Kidney (tissue), 14 donors: ENCODE results near the gene CASP2. TPM values are rescaled to one million over a fixed set of nuclear protein-coding genes. Genes with fewer than 3 reads are reported as not detected.

Source experiments
- DNase-seq, 5 donors: peaks; one replicate each; pipeline ENCODE4 v3.0.0-alpha.2; 2013 to 2020
- FAIRE-seq: peaks from 2 replicates; lab custom pipeline; 2012; peaks lifted over from hg19 to GRCh38; lab: Jason Lieb, UNC
- H3K27ac ChIP-seq, 2 donors: one replicate each; pipeline ENCODE4 v1.7.0; 2013; ENCODE audit warnings: low read depth in 2 of 2, low read length in 2 of 2, inconsistent platforms in 1 of 2
- H3K27me3 ChIP-seq: one replicate; pipeline ENCODE4 v1.7.1; 2013; ENCODE audit warnings: low read length, inconsistent platforms; ENCODE audit not compliant: control insufficient read depth, insufficient read depth
- H3K36me3 ChIP-seq, 3 donors: one replicate each; pipeline versions ENCODE4 v1.7.0 to v1.7.1; 2013; ENCODE audit warnings: low read length in 3 of 3, control low read depth in 1 of 3, inconsistent platforms in 1 of 3; ENCODE audit not compliant: insufficient read depth in 3 of 3, control insufficient read depth in 2 of 3
- H3K4me1 ChIP-seq, 3 donors: one replicate each; pipeline versions ENCODE4 v1.7.0 to v1.7.1; 2013; ENCODE audit warnings: low read length in 3 of 3, inconsistent platforms in 1 of 3, low read depth in 1 of 3; ENCODE audit not compliant: control insufficient read depth in 2 of 3, insufficient read depth in 2 of 3
- H3K4me3 ChIP-seq, 3 donors: one replicate each; pipeline versions ENCODE4 v1.7.0 to v1.8.1; 2013; ENCODE audit warnings: low read length in 3 of 3, control low read depth in 1 of 3, inconsistent platforms in 1 of 3
- H3K9ac ChIP-seq, 3 donors: one replicate each; pipeline versions ENCODE4 v1.7.0 to v1.7.1; 2013; ENCODE audit warnings: low read length in 3 of 3, control low read depth in 1 of 3, inconsistent platforms in 1 of 3
- H3K9me3 ChIP-seq, 3 donors: one replicate each; pipeline versions ENCODE4 v1.7.0 to v1.7.1; 2013; ENCODE audit warnings: low read length in 3 of 3, control low read depth in 1 of 3, inconsistent platforms in 1 of 3; ENCODE audit not compliant: control insufficient read depth in 2 of 3, insufficient read depth in 1 of 3
- intact Hi-C: fragments of 100-400 bp; cut with DNase I; formaldehyde crosslinking; loops from one replicate; pipeline ENCODE4 v1.11.1; 2022
- polyA plus RNA-seq: library from polyadenylated mRNA; stranded (reverse); fragments of 350-450 nt; fragmentation: Illumina TruSeq; extraction: RNeasy Lipid Tissue Mini Kit (QIAGEN cat#74804); gene quantifications from one replicate; pipeline ENCODE4 v1.2.3, GENCODE V29; 2014; ENCODE audit warnings: low read depth, low replicate concordance; ENCODE audit not compliant: insufficient read depth
- total RNA-seq: library from RNA; stranded (reverse); fragmentation: NEBNext Ultra II Directional; extraction: Animal tissue kit (Norgen Biotek cat#: 25700); gene quantifications from one replicate; pipeline ENCODE4 v1.2.1, GENCODE V29; 2021
- TF ChIP-seq, protein P1 (sequence below): IDR thresholded peaks from 3 replicates; pipeline ENCODE4 v1.5.1; 2012; ENCODE audit warnings: mild to moderate bottlenecking, moderate library complexity, borderline replicate concordance; ENCODE audit not compliant: insufficient read depth; ENCODE audit errors: extremely low read depth
- donor health status: control.
- donor health status: control.
- donor health status: control.
- donor health status: control.
- donor health status: control.
- donor health status: DM: yes; HTN: yes; CAD: no.
- donor health status: Normal renal cell carcinoma (clear cell type).

CASP2 gene
- total and polyA plus RNA-seq, 2 donors from 2014 or later, result 6.6 to 36.2 TPM

- TF ChIP-seq, protein P1, sequence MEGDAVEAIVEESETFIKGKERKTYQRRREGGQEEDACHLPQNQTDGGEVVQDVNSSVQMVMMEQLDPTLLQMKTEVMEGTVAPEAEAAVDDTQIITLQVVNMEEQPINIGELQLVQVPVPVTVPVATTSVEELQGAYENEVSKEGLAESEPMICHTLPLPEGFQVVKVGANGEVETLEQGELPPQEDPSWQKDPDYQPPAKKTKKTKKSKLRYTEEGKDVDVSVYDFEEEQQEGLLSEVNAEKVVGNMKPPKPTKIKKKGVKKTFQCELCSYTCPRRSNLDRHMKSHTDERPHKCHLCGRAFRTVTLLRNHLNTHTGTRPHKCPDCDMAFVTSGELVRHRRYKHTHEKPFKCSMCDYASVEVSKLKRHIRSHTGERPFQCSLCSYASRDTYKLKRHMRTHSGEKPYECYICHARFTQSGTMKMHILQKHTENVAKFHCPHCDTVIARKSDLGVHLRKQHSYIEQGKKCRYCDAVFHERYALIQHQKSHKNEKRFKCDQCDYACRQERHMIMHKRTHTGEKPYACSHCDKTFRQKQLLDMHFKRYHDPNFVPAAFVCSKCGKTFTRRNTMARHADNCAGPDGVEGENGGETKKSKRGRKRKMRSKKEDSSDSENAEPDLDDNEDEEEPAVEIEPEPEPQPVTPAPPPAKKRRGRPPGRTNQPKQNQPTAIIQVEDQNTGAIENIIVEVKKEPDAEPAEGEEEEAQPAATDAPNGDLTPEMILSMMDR, result no peak
- no peak overlapping the region for H3K27ac ChIP-seq
- H3K4me1 ChIP-seq, result peaks cover 0 to 2% (median 0%) of the 10 kb centered on the region in 3 donors
- DNase-seq (no peak), FAIRE-seq (no peak)
- H3K4me3 ChIP-seq, result no peak overlapping the region
- H3K27me3 ChIP-seq, result no peaks in the 10 kb centered on the region
- H3K9me3 ChIP-seq, result no peaks in the 10 kb centered on the region
- H3K9ac ChIP-seq, result no peak overlapping the region
- H3K36me3 ChIP-seq, result no peaks in the 10 kb centered on the region
- intact Hi-C loops, result no loop called here
Observed at GRCh38 chr7:143327903-143328302, 39.8 kb downstream of the CASP2 start.

- TF ChIP-seq, protein P1, result no peak
- Histone ChIP-seq H3K4me3 (no peak overlapping the region), H3K36me3 (no peaks in the 10 kb centered on the region), H3K27me3 (no peaks in the 10 kb centered on the region), H3K4me1 (no peaks in the 10 kb centered on the region), H3K9me3 (no peaks in the 10 kb centered on the region), H3K27ac (no peak overlapping the region), H3K9ac (no peak overlapping the region)
- DNase-seq (no peak), FAIRE-seq (no peak)
- intact Hi-C loops, result no loop called here
Observed at GRCh38 chr7:143329471-143330170, 41.5 kb downstream of the CASP2 start.

GRCh38 chr7:143331179-143331801 lies 43.1 kb downstream of the CASP2 start:
- TF ChIP-seq, protein P1, result no peak
- Histone ChIP-seq H3K9me3 (no peaks in the 10 kb centered on the region), H3K36me3 (no peaks in the 10 kb centered on the region), H3K4me3 (no peak overlapping the region), H3K9ac (no peak overlapping the region), H3K27me3 (no peaks in the 10 kb centered on the region), H3K27ac (no peak overlapping the region), H3K4me1 (no peaks in the 10 kb centered on the region)
- DNase-seq (no peak), FAIRE-seq (no peak)
- intact Hi-C loops, result no loop called here
